Stomach (tissue), 19 donors: ENCODE measurements around the gene MFAP5. TPM values are rescaled to one million over a fixed set of nuclear protein-coding genes. Genes with fewer than 3 reads are reported as not detected.

Experiments used
- DNase-seq, 2 donors: peaks; one replicate each; pipeline versions ENCODE4 v3.0.0 to v3.0.0-alpha.2; 2013 to 2019
- H3K27ac ChIP-seq, 5 donors: fragments of 200-600 bp in 4 of 5; sonication (generic) in 4 of 5; one replicate each; pipeline ENCODE4 v1.5.1; 2013 to 2019; ENCODE audit warnings: mild to moderate bottlenecking in 1 of 5, moderate library complexity in 1 of 5
- H3K27me3 ChIP-seq, 3 donors: fragments of 200-600 bp; sonication (generic); one replicate each; pipeline ENCODE4 v1.5.1; 2017 to 2019; ENCODE audit warnings: mixed run types in 1 of 3
- H3K36me3 ChIP-seq, 4 donors: fragments of 200-600 bp; sonication (generic); 1 replicate in 3 of 4; 2 replicates in 1 of 4; pipeline ENCODE4 v1.5.1; 2016 to 2019
- H3K4me1 ChIP-seq, 4 donors: fragments of 200-600 bp; sonication (generic); one replicate each; pipeline ENCODE4 v1.5.1; 2016 to 2019
- H3K4me3 ChIP-seq, 4 donors: fragments of 200-600 bp; sonication (generic) in 3 of 4; one replicate each; pipeline ENCODE4 v1.5.1; 2016 to 2019; ENCODE audit warnings: mild to moderate bottlenecking in 1 of 4
- H3K9me3 ChIP-seq, 4 donors: fragments of 200-600 bp; sonication (generic); one replicate each; pipeline ENCODE4 v1.5.1; 2016 to 2019
- CTCF ChIP-seq, 7 experiments: fragments of 450-650 bp in 4 of 7; fragments of 200-600 bp in 3 of 7; sonication (generic) in 3 of 7; IDR thresholded peaks; one replicate each; pipeline ENCODE4 v1.5.1; 2016 to 2019; ENCODE audit warnings: antibody characterized with exemption in 7 of 7, control low read depth in 2 of 7, mild to moderate bottlenecking in 1 of 7
- EP300 ChIP-seq: sonication (generic); formaldehyde crosslinking; IDR thresholded peaks from one replicate; pipeline ENCODE4 v1.6.1; 2017; ENCODE audit warnings: antibody characterized with exemption
- POLR2A ChIP-seq, 4 donors: fragments of 450-650 bp; IDR thresholded peaks; one replicate each; pipeline ENCODE4 v1.6.1; 2016; ENCODE audit warnings: antibody characterized with exemption in 4 of 4, control low read depth in 2 of 4, mild to moderate bottlenecking in 1 of 4, moderate library complexity in 1 of 4
- POLR2AphosphoS5 ChIP-seq, 3 donors: sonication (generic); formaldehyde crosslinking; IDR thresholded peaks; one replicate each; pipeline ENCODE4 v1.6.1; 2016; ENCODE audit warnings: antibody characterized with exemption in 3 of 3
- WGBS, 5 donors: extraction: QIAGEN DNeasy Blood & Tissue Kit in 3 of 5; methylation state at CpG; one replicate each; pipeline versions ENCODE4 v1.1.5 to v1.1.7; 2013 to 2018; 5-methylcytosine and 5-hydroxymethylcytosine counted together
- intact Hi-C: fragments of 100-400 bp; cut with DNase I; formaldehyde crosslinking; loops from one replicate; pipeline ENCODE4 v1.15.1; 2023; ENCODE audit warnings: low total_unique reads
- long read RNA-seq, 10 donors: transcript quantifications; one replicate each; lab custom pipeline, GENCODE V29; 2026
- polyA plus RNA-seq, 3 donors: library from polyadenylated mRNA; stranded (reverse); fragments of 200-250 nt; gene quantifications; one replicate each; pipeline ENCODE4 v1.2.3, GENCODE V29; 2013
- total RNA-seq, 5 donors: library from RNA; depleted of rRNA; stranded (reverse); fragments of >200 nt; gene quantifications; one replicate each; pipeline versions ENCODE4 v1.1.0 to v1.2.3, GENCODE V29; 2014 to 2016
- donor health status: healthy with polysubstance abuse.
- donor health status: Bipolar disorder and iron deficiency.
- donor health status: healthy.

The MFAP5 gene, protein sequence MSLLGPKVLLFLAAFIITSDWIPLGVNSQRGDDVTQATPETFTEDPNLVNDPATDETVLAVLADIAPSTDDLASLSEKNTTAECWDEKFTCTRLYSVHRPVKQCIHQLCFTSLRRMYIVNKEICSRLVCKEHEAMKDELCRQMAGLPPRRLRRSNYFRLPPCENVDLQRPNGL
- total RNA-seq (100 to 1,000 TPM in 2 of 5 donors, 10 to 100 TPM in 3; 11.6 to 282 (median 88.7) TPM), polyA plus RNA-seq (10 to 100 TPM; 10.6 to 20.6 (median 16.8) TPM)
- long read RNA-seq, donor 1, partial matches to known transcripts = 0 of 1 reads
- long read RNA-seq, donor 1, other reads (novel, unspliced or antisense) = 0 of 1 reads
- long read RNA-seq, donor 2 = 0 reads
- long read RNA-seq, donor 3, partial matches to known transcripts = 0 of 1 reads
- long read RNA-seq, donor 3, other reads (novel, unspliced or antisense) = 0 of 1 reads
- long read RNA-seq, donor 4 = 0 reads
- long read RNA-seq, donor 5, transcript MFAP5-201 (10 exons, 2,845 nt) = major isoform, 19 of 42 reads
- long read RNA-seq, donor 5, partial matches to known transcripts = 21 of 42 reads
- long read RNA-seq, donor 5, other reads (novel, unspliced or antisense) = 0 of 42 reads
- long read RNA-seq, donor 6, transcript MFAP5-201 (10 exons, 2,845 nt) = major isoform, 8 of 9 reads
- long read RNA-seq, donor 6, partial matches to known transcripts = 0 of 9 reads
- long read RNA-seq, donor 6, other reads (novel, unspliced or antisense) = 0 of 9 reads
- long read RNA-seq, donor 7, transcript MFAP5-201 (10 exons, 2,845 nt) = major isoform, 11 of 32 reads
- long read RNA-seq, donor 7, partial matches to known transcripts = 20 of 32 reads
- long read RNA-seq, donor 7, other reads (novel, unspliced or antisense) = 0 of 32 reads
- long read RNA-seq, donor 8 = 0 reads
- long read RNA-seq, donor 9, partial matches to known transcripts = 0 of 1 reads
- long read RNA-seq, donor 9, other reads (novel, unspliced or antisense) = 0 of 1 reads
- long read RNA-seq, donor 10 = 0 reads

GRCh38 chr12:8662593-8662992 lies at the start of gene MFAP5:
MFAP5 (minus strand) TSS chr12:8662826; CDS start chr12:8662104, 722 bp downstream.
- Histone ChIP-seq H3K27me3 (no peaks in the 10 kb centered on the region), H3K36me3 (no peaks in the 10 kb centered on the region), H3K4me1 (no peaks in the 10 kb centered on the region), H3K9me3 (no peaks in the 10 kb centered on the region), H3K4me3 (peak within 1 kb of the TSS in 2 of 4 donors; percentile 5 to 15), H3K27ac (peak within 1 kb of the TSS in 4 of 5 donors; percentile 9 to 62 (median 33))
- TF ChIP-seq POLR2AphosphoS5 (IDR thresholded peaks at IDR 0.05) = peak in 1 of 3 donors; percentile 23
- no peak for TF ChIP-seq EP300
- no peak for TF ChIP-seq CTCF (IDR thresholded peaks at IDR 0.05)
- no peak for TF ChIP-seq POLR2A (IDR thresholded peaks at IDR 0.05)
- intact Hi-C loops = no loop called here
- 61 to 71% (median 67%) methylated on average over 6 of the region's 6 CpGs for WGBS, 5 donors
- DNase-seq = peak in 1 of 2 donors; percentile 54

DNA sequence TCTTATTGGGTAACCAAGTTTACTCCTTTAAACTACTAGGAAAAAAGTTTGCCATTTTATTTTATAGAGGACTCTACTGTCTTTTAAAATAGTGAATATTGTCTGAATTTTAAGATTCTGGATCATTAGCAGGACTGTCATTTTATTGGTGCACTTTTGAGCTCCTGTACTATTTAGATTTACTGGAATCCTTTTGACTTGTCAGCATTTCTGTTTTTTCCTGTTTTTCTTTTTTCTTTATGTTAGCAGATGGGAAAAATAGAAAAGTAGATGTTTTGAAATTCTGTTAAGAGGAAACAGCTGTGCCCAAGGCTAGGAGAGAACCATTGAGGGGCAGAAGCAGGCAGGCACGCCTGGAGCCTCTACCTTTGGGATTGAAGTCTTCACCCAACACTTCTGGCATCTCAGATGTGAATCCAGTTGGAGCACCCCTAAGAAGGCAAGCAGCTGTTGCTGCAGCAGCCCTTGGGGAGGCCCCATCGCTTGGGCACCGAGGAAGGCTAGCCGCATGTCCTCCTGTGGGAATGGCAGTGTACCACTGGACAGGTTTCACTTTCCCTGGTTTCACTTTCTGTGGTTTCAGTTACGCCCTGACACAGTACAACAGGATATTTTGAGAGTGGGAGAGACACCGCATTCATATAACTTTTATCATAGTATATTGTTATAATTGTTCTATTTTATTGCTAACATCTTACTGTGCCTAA lies 46.7 kb upstream of the MFAP5 start:
- Histone ChIP-seq H3K27me3 (no peaks in the 10 kb centered on the region), H3K4me1 (peaks cover 0 to 35% (median 18%) of the 10 kb centered on the region in 4 donors), H3K9me3 (no peaks in the 10 kb centered on the region), H3K4me3 (peak overlapping the region; percentile 27 to 39 (median 33)), H3K27ac (peak overlapping the region in 4 of 5 donors; percentile 44 to 66 (median 61)), H3K36me3 (peaks cover 0 to 4% (median 0%) of the 10 kb centered on the region in 4 donors)
- DNase-seq = peak; percentile 53 to 62
- TF ChIP-seq CTCF (IDR thresholded peaks at IDR 0.05) (no peak), POLR2AphosphoS5 (IDR thresholded peaks at IDR 0.05) (peak in 2 of 3 donors; percentile 27 to 47)
- intact Hi-C loops = no loop called here
- 25 to 41% (median 27%) methylated on average over 6 of the region's 6 CpGs for WGBS, 5 donors

DNA sequence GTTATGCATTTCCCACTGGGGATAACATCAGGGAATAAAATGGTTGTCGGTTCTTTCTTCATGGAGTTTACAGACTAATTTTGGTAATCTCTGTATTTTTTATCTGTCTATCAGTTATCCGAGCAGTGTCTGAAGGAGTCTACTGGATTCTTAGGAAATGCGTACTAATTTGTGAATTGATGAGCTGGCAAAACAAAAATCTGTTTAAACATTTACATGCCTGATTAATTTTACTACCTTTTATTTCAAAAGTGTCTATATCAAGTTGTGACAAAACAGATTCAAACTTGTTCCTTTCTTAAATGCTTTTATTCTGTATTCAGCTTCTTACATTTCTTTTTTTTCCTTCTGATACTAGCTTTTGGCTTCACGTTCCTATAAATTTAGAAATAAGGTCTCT lies 39.5 kb upstream of the MFAP5 start:
- no peak overlapping the region for H3K27ac ChIP-seq

More for the DNA sequence above, 39.5 kb upstream of the MFAP5 start:
- Histone ChIP-seq H3K4me3 (no peak overlapping the region), H3K9me3 (no peaks in the 10 kb centered on the region), H3K36me3 (no peaks in the 10 kb centered on the region), H3K4me1 (peaks cover 0 to 47% (median 19%) of the 10 kb centered on the region in 4 donors), H3K27me3 (no peaks in the 10 kb centered on the region)
- 76 to 85% (median 82%) methylated on average over 4 of the region's 4 CpGs for WGBS, 5 donors
- DNase-seq = no peak
- intact Hi-C loops = no loop called here
- TF ChIP-seq CTCF (IDR thresholded peaks at IDR 0.05) (no peak), EP300 (no peak), POLR2AphosphoS5 (IDR thresholded peaks at IDR 0.05) (no peak), POLR2A (IDR thresholded peaks at IDR 0.05) (no peak)
